Activated CD8-positive, alpha-beta T cell treated with anti-CD3 and anti-CD28 coated beads for 36 hours (primary cell): ENCODE data around the gene MAMLD1. TPM values are rescaled to one million over a fixed set of nuclear protein-coding genes. Genes with fewer than 3 reads are reported as not detected.

Experiments used
- ATAC-seq: fragments of 200-7000 bp; cut with Tn5 transposase; one replicate; pipeline ENCODE4 v1.10.0; 2021; ENCODE audit warnings: mild to moderate bottlenecking, moderate library complexity
- CTCF ChIA-PET: fragments of 350-600 bp; sonication (Branson Sonifier 250); formaldehyde crosslinking; loops from one replicate; lab custom pipeline; 2021; ENCODE audit warnings: antibody characterized with exemption; lab: Charles Lee
- POLR2A ChIA-PET: fragments of 350-600 bp; sonication (Branson Sonifier 250); formaldehyde crosslinking; loops from one replicate; lab custom pipeline; 2021; ENCODE audit warnings: antibody characterized with exemption; lab: Charles Lee
- DNase-seq: peaks from one replicate; pipeline ENCODE4 v3.0.0-alpha.2; 2020
- H3K27ac Mint-ChIP-seq: one replicate; pipeline ENCODE4 v1.8.0; 2021; ENCODE audit warnings: mild to moderate bottlenecking, mixed read lengths
- H3K27me3 Mint-ChIP-seq: one replicate; pipeline ENCODE4 v1.8.0; 2021; ENCODE audit warnings: mixed read lengths
- H3K36me3 Mint-ChIP-seq: one replicate; pipeline ENCODE4 v1.8.0; 2021; ENCODE audit warnings: low read depth, mixed read lengths
- H3K4me1 Mint-ChIP-seq: one replicate; pipeline ENCODE4 v1.8.0; 2021; ENCODE audit warnings: low read depth, mixed read lengths
- H3K4me3 Mint-ChIP-seq: one replicate; pipeline ENCODE4 v1.8.0; 2021; ENCODE audit warnings: mild to moderate bottlenecking, moderate library complexity, mixed read lengths
- H3K9me3 Mint-ChIP-seq: one replicate; pipeline ENCODE4 v1.8.0; 2021; ENCODE audit warnings: mixed read lengths
- CTCF ChIP-seq: fragments of 200-600 bp; IDR thresholded peaks from one replicate; pipeline ENCODE4 v1.8.0; 2022; ENCODE audit warnings: antibody characterized with exemption, mild to moderate bottlenecking
- intact Hi-C: fragments of 100-400 bp; cut with micrococcal nuclease; formaldehyde crosslinking; loops from one replicate; pipeline ENCODE4 v1.10.0; 2022
- total RNA-seq, 2 experiments: library from RNA; stranded (reverse); gene quantifications; one replicate each; pipeline ENCODE4 v1.2.3, GENCODE V29; 2021

The MAMLD1 gene
- total RNA-seq, 2 experiments from 2014 or later: 1.8 to 2.0 TPM

GRCh38 chrX:150329868-150330267 lies 33.2 kb upstream of the MAMLD1 start:
- intact Hi-C loops: no loop called here
- POLR2A ChIA-PET: no interaction called here
- Mint-ChIP-seq H3K4me1 (peaks cover 9% of the 10 kb centered on the region), H3K27me3 (no peaks in the 10 kb centered on the region), H3K27ac (no peak overlapping the region), H3K36me3 (no peaks in the 10 kb centered on the region), H3K4me3 (no peak overlapping the region), H3K9me3 (no peaks in the 10 kb centered on the region)
- ATAC-seq (no peak), DNase-seq (no peak)
- no peak for TF ChIP-seq CTCF
- CTCF ChIA-PET: no interaction called here

- Mint-ChIP-seq H3K36me3 (no peaks in the 10 kb centered on the region), H3K27me3 (no peaks in the 10 kb centered on the region), H3K9me3 (no peaks in the 10 kb centered on the region), H3K27ac (no peak overlapping the region), H3K4me1 (peaks cover 9% of the 10 kb centered on the region), H3K4me3 (no peak overlapping the region)
- ChIA-PET POLR2A (no interaction called here), CTCF (no interaction called here)
- no peak for ATAC-seq
- no peak for TF ChIP-seq CTCF
- intact Hi-C loops: no loop called here
- DNase-seq: no peak
These were observed 31.1 kb upstream of the MAMLD1 start for GRCh38 chrX:150332023-150332422.

GRCh38 chrX:150334100-150334499 lies 29.0 kb upstream of the MAMLD1 start:
- ChIA-PET POLR2A (no interaction called here), CTCF (no interaction called here)
- TF ChIP-seq CTCF: no peak
- Mint-ChIP-seq H3K9me3 (no peaks in the 10 kb centered on the region), H3K36me3 (no peaks in the 10 kb centered on the region), H3K4me1 (peaks cover 9% of the 10 kb centered on the region), H3K27ac (no peak overlapping the region), H3K27me3 (no peaks in the 10 kb centered on the region), H3K4me3 (no peak overlapping the region)
- no peak for ATAC-seq
- intact Hi-C loops: no loop called here
- no peak for DNase-seq

- ChIA-PET POLR2A (no interaction called here), CTCF (no interaction called here)
- ATAC-seq (no peak), DNase-seq (no peak)
- Mint-ChIP-seq H3K36me3 (no peaks in the 10 kb centered on the region), H3K4me3 (no peak overlapping the region), H3K27me3 (no peaks in the 10 kb centered on the region), H3K27ac (no peak overlapping the region), H3K9me3 (no peaks in the 10 kb centered on the region), H3K4me1 (peaks cover 9% of the 10 kb centered on the region)
- no peak for TF ChIP-seq CTCF
- intact Hi-C loops: no loop called here
These were observed 28.1 kb upstream of the MAMLD1 start for GRCh38 chrX:150334981-150335380.

- POLR2A ChIA-PET: no interaction called here
- Mint-ChIP-seq H3K9me3 (no peaks in the 10 kb centered on the region), H3K4me3 (no peak overlapping the region), H3K4me1 (peaks cover 9% of the 10 kb centered on the region), H3K36me3 (no peaks in the 10 kb centered on the region), H3K27me3 (no peaks in the 10 kb centered on the region), H3K27ac (no peak overlapping the region)
- ATAC-seq (no peak), DNase-seq (no peak)
- no peak for TF ChIP-seq CTCF
- intact Hi-C loops: no loop called here
- CTCF ChIA-PET: no interaction called here
These were observed 26.1 kb upstream of the MAMLD1 start for GRCh38 chrX:150337026-150337425.
